GM21737 (cell line): ENCODE data around the gene SFI1.

Source experiments
- ATAC-seq: cut with Tn5 transposase; IDR thresholded peaks from one replicate; pipeline ENCODE4 v1.9.1; 2021; ENCODE audit warnings: mild to moderate bottlenecking, moderate library complexity; ENCODE audit not compliant: unreplicated experiment

SFI1 gene

GRCh38 chr22:31662668-31663037 lies 166.3 kb downstream of the SFI1 start:
- no peak for ATAC-seq
